ENCODE data around the gene FRS3. TPM values are rescaled to one million over a fixed set of nuclear protein-coding genes. Genes with fewer than 3 reads are reported as not detected.

FRS3 gene
- total and polyA plus RNA-seq, 9 of the 15 experiments (the other 6 are each of a cell fraction or from before 2014, with no cell fraction given) = 0.03 to 3.7 (median 1.6) TPM

GRCh38 chr6:41735427-41736185, 44.1 kb downstream of the FRS3 start, which contains the start of gene TFEB (continued):
- TF ChIP-seq BRF2 (IDR thresholded peaks at IDR 0.05; ENCODE audit: borderline replicate concordance, insufficient read depth, insufficient read length) (no peak), ID3 (CRISPR knock-in tag; IDR thresholded peaks at IDR 0.05) (no peak), ID3 (tag; IDR thresholded peaks at IDR 0.05) (peak; percentile 64; the same call in 1 of the 2 replicates), BCOR (IDR thresholded peaks at IDR 0.05) (no peak), ARNT (IDR thresholded peaks at IDR 0.05) (no peak), DPF2 (IDR thresholded peaks at IDR 0.05) (no peak), PHB (CRISPR knock-in tag; IDR thresholded peaks at IDR 0.05) (no peak), KLF13 (tag; IDR thresholded peaks at IDR 0.05; ENCODE audit: borderline replicate concordance, low read depth) (peak; percentile 77; the same call in 1 of the 2 replicates), GTF2F1 (IDR thresholded peaks at IDR 0.05; ENCODE audit: low read depth, low read length) (0 out of 2 replicates have a peak, but pooled peaks have one; percentile 55), PTTG1 (tag; IDR thresholded peaks at IDR 0.05; ENCODE audit: low read depth) (no peak), ZNF197 (CRISPR knock-in tag; IDR thresholded peaks at IDR 0.05; ENCODE audit: low read depth) (peak; percentile 71; the same call in 1 of the 2 replicates), GATA2 (CRISPR knock-in tag; IDR thresholded peaks at IDR 0.05) (peak; percentile 29; the same call in 1 of the 2 replicates), TCF7L2 (IDR thresholded peaks at IDR 0.05; ENCODE audit: low read depth, low read length) (peak; percentile 19; the same call in 1 of the 2 replicates), ZNF175 (CRISPR knock-in tag; IDR thresholded peaks at IDR 0.05; ENCODE audit: low read depth) (peak; percentile 74; the same call in 1 of the 2 replicates), NR2C2 (CRISPR knock-in tag; IDR thresholded peaks at IDR 0.05) (peak; percentile 88), NR2C2 (tag; IDR thresholded peaks at IDR 0.05) (peak; percentile 88)
- TF ChIP-seq, protein P1, sequence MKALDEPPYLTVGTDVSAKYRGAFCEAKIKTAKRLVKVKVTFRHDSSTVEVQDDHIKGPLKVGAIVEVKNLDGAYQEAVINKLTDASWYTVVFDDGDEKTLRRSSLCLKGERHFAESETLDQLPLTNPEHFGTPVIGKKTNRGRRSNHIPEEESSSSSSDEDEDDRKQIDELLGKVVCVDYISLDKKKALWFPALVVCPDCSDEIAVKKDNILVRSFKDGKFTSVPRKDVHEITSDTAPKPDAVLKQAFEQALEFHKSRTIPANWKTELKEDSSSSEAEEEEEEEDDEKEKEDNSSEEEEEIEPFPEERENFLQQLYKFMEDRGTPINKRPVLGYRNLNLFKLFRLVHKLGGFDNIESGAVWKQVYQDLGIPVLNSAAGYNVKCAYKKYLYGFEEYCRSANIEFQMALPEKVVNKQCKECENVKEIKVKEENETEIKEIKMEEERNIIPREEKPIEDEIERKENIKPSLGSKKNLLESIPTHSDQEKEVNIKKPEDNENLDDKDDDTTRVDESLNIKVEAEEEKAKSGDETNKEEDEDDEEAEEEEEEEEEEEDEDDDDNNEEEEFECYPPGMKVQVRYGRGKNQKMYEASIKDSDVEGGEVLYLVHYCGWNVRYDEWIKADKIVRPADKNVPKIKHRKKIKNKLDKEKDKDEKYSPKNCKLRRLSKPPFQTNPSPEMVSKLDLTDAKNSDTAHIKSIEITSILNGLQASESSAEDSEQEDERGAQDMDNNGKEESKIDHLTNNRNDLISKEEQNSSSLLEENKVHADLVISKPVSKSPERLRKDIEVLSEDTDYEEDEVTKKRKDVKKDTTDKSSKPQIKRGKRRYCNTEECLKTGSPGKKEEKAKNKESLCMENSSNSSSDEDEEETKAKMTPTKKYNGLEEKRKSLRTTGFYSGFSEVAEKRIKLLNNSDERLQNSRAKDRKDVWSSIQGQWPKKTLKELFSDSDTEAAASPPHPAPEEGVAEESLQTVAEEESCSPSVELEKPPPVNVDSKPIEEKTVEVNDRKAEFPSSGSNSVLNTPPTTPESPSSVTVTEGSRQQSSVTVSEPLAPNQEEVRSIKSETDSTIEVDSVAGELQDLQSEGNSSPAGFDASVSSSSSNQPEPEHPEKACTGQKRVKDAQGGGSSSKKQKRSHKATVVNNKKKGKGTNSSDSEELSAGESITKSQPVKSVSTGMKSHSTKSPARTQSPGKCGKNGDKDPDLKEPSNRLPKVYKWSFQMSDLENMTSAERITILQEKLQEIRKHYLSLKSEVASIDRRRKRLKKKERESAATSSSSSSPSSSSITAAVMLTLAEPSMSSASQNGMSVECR (CRISPR knock-in tag; IDR thresholded peaks at IDR 0.05) = peak; percentile 46; the same call in 1 of the 2 replicates
- TF ChIP-seq, protein P2, sequence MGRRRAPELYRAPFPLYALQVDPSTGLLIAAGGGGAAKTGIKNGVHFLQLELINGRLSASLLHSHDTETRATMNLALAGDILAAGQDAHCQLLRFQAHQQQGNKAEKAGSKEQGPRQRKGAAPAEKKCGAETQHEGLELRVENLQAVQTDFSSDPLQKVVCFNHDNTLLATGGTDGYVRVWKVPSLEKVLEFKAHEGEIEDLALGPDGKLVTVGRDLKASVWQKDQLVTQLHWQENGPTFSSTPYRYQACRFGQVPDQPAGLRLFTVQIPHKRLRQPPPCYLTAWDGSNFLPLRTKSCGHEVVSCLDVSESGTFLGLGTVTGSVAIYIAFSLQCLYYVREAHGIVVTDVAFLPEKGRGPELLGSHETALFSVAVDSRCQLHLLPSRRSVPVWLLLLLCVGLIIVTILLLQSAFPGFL (CRISPR knock-in tag; IDR thresholded peaks at IDR 0.05) = no peak; the same call in 1 of the 2 replicates
- TF ChIP-seq, protein P3, sequence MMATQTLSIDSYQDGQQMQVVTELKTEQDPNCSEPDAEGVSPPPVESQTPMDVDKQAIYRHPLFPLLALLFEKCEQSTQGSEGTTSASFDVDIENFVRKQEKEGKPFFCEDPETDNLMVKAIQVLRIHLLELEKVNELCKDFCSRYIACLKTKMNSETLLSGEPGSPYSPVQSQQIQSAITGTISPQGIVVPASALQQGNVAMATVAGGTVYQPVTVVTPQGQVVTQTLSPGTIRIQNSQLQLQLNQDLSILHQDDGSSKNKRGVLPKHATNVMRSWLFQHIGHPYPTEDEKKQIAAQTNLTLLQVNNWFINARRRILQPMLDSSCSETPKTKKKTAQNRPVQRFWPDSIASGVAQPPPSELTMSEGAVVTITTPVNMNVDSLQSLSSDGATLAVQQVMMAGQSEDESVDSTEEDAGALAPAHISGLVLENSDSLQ (IDR thresholded peaks at IDR 0.05) = peak; percentile 91

Data from K562 (cell line).